ENCODE results near the gene HEATR5A. TPM values are rescaled to one million over a fixed set of nuclear protein-coding genes. Genes with fewer than 3 reads are reported as not detected.

HEATR5A gene
- total and polyA plus RNA-seq, 2 of the 13 experiments (the other 11 are each of a cell fraction or from before 2014, with no cell fraction given), result 36.4 to 105 TPM

DNA sequence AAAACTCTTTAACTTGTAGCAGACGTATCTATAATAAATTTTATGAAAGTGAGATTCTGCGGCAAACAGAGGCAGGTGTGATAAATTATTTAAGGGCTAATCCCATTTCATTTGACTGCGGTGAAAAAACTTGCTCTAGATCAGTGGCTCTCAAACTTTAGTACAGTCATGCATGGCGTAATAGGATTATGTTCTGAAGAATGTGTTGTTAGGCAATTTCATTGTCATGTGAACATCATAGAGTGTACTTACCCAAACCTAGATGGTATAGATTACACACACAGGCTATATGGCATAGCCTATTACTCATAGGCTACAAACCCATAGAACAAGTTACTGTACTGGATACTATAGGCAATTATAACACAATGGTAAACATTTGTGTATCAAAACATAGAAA is 83.7 kb downstream of the HEATR5A start (continued):
- no peak for TF ChIP-seq GMEB2 (CRISPR knock-in tag; IDR thresholded peaks at IDR 0.05; ENCODE audit: low read depth)
- no peak for TF ChIP-seq SMARCC2 (IDR thresholded peaks at IDR 0.05)
- no peak for TF ChIP-seq ZHX1 (CRISPR knock-in tag; IDR thresholded peaks at IDR 0.05; ENCODE audit: low read depth)
- TF ChIP-seq IKZF4 (CRISPR knock-in tag; IDR thresholded peaks at IDR 0.05; ENCODE audit: borderline replicate concordance, low read depth, not compliant biosample characterization), result no peak
- no peak for TF ChIP-seq MTA1 (CRISPR knock-in tag; IDR thresholded peaks at IDR 0.05; ENCODE audit: borderline replicate concordance)
- no peak for TF ChIP-seq GRHL1 (CRISPR knock-in tag; conservative IDR thresholded peaks at IDR 0.05)
- no peak for TF ChIP-seq MYNN (CRISPR knock-in tag; IDR thresholded peaks at IDR 0.05; ENCODE audit: low read depth)
- no peak for TF ChIP-seq NCOA2 (CRISPR knock-in tag; IDR thresholded peaks at IDR 0.05)
- TF ChIP-seq PHF5A (CRISPR knock-in tag; IDR thresholded peaks at IDR 0.05; ENCODE audit: low read depth, unreplicated experiment), result no peak
- TF ChIP-seq BRF2 (CRISPR knock-in tag; IDR thresholded peaks at IDR 0.05), result no peak
- no peak for TF ChIP-seq SOX13 (IDR thresholded peaks at IDR 0.05)
- peak in 1 of 2 experiments; percentile 55; a peak in 1 of 4 replicates for TF ChIP-seq SOX13 (CRISPR knock-in tag; conservative IDR thresholded peaks at IDR 0.05 in 1 of 2, IDR thresholded peaks at IDR 0.05 in 1 of 2)
- TF ChIP-seq SSRP1 (CRISPR knock-in tag; IDR thresholded peaks at IDR 0.05), result no peak
- TF ChIP-seq SMAD3 (CRISPR knock-in tag; IDR thresholded peaks at IDR 0.05), result no peak
- no peak for TF ChIP-seq MLLT10 (CRISPR knock-in tag; IDR thresholded peaks at IDR 0.05)
- TF ChIP-seq ZNF274 (CRISPR knock-in tag; IDR thresholded peaks at IDR 0.05), result no peak
- no peak for TF ChIP-seq ZNF143 (CRISPR knock-in tag; IDR thresholded peaks at IDR 0.05)
- no peak for TF ChIP-seq ZNF530 (CRISPR knock-in tag; IDR thresholded peaks at IDR 0.05; ENCODE audit: low read depth)
- TF ChIP-seq, protein P1, sequence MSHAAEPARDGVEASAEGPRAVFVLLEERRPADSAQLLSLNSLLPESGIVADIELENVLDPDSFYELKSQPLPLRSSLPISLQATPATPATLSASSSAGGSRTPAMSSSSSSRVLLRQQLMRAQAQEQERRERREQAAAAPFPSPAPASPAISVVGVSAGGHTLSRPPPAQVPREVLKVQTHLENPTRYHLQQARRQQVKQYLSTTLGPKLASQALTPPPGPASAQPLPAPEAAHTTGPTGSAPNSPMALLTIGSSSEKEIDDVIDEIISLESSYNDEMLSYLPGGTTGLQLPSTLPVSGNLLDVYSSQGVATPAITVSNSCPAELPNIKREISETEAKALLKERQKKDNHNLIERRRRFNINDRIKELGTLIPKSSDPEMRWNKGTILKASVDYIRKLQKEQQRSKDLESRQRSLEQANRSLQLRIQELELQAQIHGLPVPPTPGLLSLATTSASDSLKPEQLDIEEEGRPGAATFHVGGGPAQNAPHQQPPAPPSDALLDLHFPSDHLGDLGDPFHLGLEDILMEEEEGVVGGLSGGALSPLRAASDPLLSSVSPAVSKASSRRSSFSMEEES (CRISPR knock-in tag; IDR thresholded peaks at IDR 0.05), result peak; percentile 73; the same call in 1 of the 2 replicates
- no peak for TF ChIP-seq ATM (IDR thresholded peaks at IDR 0.05; ENCODE audit: borderline replicate concordance)
- no peak for TF ChIP-seq ZNF33B (CRISPR knock-in tag; IDR thresholded peaks at IDR 0.05)
- no peak for TF ChIP-seq NFKB2 (CRISPR knock-in tag; IDR thresholded peaks at IDR 0.05; ENCODE audit: borderline replicate concordance)
